Activated T-cell treated with anti-CD3 and anti-CD28 coated beads, Interleukin-2, amount 50 U/mL, for 4 hours (primary cell): Measurements from ENCODE around the gene FBXW4. TPM values are rescaled to one million over a fixed set of nuclear protein-coding genes. Genes with fewer than 3 reads are reported as not detected.

ENCODE experiments used
- ATAC-seq, 2 donors: fragments of 200-7000 bp; cut with Tn5 transposase; one replicate each; pipeline ENCODE4 v1.10.0; 2021
- DNase-seq: peaks from one replicate; pipeline ENCODE4 v3.0.0-alpha.2; 2020
- H3K27me3 Mint-ChIP-seq: one replicate; pipeline ENCODE4 v1.8.0; 2021; ENCODE audit warnings: low read depth, mixed read lengths
- H3K36me3 Mint-ChIP-seq: one replicate; pipeline ENCODE4 v1.8.0; 2022; ENCODE audit warnings: mixed read lengths; ENCODE audit not compliant: insufficient read depth
- H3K4me1 Mint-ChIP-seq: one replicate; pipeline ENCODE4 v1.8.0; 2021; ENCODE audit warnings: low read depth, mixed read lengths
- H3K4me3 Mint-ChIP-seq: one replicate; pipeline ENCODE4 v1.8.0; 2021; ENCODE audit warnings: mild to moderate bottlenecking, moderate library complexity, mixed read lengths
- H3K9me3 Mint-ChIP-seq: one replicate; pipeline ENCODE4 v1.8.0; 2021; ENCODE audit warnings: mixed read lengths
- total RNA-seq, 3 donors: library from RNA; stranded (reverse); gene quantifications; one replicate each; pipeline ENCODE4 v1.2.1, GENCODE V29; 2021

FBXW4 gene
- total RNA-seq, 3 donors from 2014 or later = 23.8 to 26.8 (median 25.2) TPM

DNA sequence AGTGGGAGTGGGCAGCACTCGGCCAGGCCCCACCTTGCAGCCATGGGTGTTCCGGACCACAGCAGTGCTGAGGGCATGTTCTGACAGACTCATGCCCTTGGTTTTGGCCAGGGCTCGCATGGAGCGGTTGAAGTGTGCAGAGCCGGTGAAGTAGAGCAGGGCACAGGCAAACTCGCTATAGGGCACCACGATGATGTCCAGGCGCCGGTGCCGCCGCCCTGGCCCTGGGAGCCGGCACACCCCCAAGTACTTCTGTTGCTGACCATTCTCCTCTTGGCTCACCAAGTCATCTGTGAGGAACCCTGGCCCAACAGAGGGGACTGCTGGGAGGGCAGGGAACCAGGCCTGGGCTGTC, 115.5 kb downstream of the FBXW4 start:
- Mint-ChIP-seq H3K4me1 (no peaks in the 10 kb centered on the region), H3K9me3 (no peaks in the 10 kb centered on the region), H3K27me3 (no peaks in the 10 kb centered on the region), H3K36me3 (peaks cover 19% of the 10 kb centered on the region), H3K4me3 (no peak overlapping the region)
- ATAC-seq (no peak), DNase-seq (no peak)

DNA sequence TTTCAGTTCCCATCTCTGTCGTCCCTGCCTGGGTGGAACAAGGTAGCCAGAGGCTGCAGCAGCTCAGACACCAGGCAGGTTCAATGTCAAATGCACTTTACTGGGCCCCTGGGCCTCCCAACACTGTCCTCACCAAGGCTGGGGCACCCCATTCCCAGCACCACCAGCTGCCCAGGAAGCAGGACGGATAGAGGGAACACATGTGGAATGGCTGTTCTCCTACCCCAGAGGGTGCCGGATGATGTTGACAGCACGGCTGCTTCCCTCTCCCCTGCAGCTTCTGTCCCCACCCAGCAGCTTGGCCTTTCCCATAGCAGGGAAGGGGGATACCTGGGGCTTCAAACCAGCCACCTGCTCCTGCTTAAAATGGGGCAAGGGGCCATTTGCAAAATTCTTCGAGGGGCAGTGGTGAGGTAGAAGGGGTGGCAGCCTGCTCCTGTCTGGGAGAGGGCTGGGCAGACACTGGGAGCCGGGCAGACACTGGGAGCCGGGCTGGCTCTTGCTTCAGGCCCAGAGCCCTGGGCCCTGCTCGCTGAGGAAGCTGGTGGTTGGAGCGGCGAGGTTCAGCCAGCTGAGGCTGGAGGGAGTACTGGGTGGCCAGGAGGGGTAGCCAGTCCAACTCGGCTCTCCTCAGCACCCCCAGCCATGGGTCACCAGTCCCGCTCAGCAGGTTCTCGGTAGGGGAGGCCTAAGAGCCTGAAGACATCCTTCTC, 116.0 kb downstream of the FBXW4 start:
- peaks cover 15% of the 10 kb centered on the region for H3K36me3 Mint-ChIP-seq

GRCh38 chr10:101578192-101578591, 116.8 kb downstream of the FBXW4 start:
- H3K9me3 Mint-ChIP-seq = no peaks in the 10 kb centered on the region
- H3K4me3 Mint-ChIP-seq = no peak overlapping the region
- ATAC-seq (no peak), DNase-seq (no peak)
- no peaks in the 10 kb centered on the region for H3K4me1 Mint-ChIP-seq
- peaks cover 10% of the 10 kb centered on the region for H3K36me3 Mint-ChIP-seq
- H3K27me3 Mint-ChIP-seq = no peaks in the 10 kb centered on the region

More for the DNA sequence above, 116.0 kb downstream of the FBXW4 start:
- Mint-ChIP-seq H3K9me3 (no peaks in the 10 kb centered on the region), H3K27me3 (no peaks in the 10 kb centered on the region), H3K4me1 (no peaks in the 10 kb centered on the region), H3K4me3 (no peak overlapping the region)
- DNase-seq (no peak), ATAC-seq (no peak)

DNA sequence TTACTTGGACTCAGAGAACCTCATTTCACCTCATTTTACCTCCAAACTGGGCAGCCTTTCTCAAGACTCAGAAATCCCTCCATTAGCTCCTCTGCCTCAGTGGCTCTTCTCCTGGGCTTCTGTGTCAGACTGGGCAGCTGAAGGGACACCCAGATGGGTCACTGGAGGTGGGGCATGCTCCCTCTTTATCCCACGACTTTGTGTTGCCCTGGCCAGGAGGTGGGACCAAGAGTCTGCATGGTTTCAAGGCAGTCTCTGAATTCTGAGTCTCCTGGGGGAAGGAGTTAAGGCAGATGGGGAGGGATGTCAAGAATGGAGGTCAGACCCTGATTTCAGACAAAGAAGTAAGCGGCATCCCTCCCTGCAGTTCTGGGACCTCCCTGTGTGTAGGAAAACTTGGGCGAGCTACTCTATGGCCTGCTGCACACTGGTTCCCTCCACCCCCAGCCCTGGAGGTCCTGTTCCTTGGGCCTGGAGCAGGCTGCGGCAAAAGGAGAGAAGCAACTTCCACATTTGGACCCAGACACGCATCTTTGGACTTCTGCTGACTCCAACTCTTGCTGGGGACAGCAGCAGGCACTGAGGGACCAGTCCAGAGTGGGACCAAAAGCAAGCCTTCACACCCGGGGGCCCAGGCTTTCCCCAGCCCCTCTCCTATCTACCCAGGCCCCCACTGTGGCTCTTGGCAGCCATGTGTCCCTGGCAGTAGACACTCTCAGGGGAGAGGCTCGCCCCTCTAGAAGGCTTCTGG, 117.7 kb downstream of the FBXW4 start:
- no peak overlapping the region for H3K4me3 Mint-ChIP-seq
- no peak for ATAC-seq
- no peaks in the 10 kb centered on the region for H3K27me3 Mint-ChIP-seq
- H3K36me3 Mint-ChIP-seq = peaks cover 10% of the 10 kb centered on the region
- peaks cover 3% of the 10 kb centered on the region for H3K9me3 Mint-ChIP-seq
- H3K4me1 Mint-ChIP-seq = no peaks in the 10 kb centered on the region
- no peak for DNase-seq

DNA sequence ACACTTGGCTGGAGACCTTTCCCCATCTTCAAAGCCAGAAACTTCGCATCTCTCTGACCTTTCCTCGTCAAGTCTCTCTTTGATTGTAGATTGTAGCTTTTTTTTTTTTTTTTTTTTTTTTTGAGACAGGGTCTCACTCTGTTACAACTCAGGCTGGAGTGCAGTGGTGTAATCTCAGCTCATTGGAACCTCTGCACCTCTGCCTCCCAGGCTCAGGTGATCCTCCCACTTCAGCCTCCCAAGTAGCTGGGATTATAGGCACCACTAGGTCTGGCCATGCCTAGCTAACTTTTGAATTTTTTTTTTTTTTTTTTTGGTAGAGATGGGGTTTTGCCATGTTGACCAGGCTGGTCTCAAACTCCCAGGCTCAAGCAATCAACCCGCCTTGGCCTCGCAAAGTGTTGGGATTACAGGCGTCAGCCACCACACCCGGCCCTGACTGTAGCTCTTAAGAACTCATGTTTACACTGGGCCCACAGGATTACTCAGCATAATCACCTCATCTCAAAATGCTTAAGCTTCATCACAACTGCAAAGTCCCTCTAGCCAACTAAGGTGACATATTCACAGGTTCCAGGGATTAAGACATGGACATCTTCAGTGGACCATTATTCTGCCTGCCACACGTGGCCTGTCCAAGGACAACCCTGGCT, 118.6 kb downstream of the FBXW4 start:
- ATAC-seq = no peak
- Mint-ChIP-seq H3K4me3 (no peak overlapping the region), H3K9me3 (peaks cover 3% of the 10 kb centered on the region), H3K27me3 (no peaks in the 10 kb centered on the region), H3K36me3 (peaks cover 8% of the 10 kb centered on the region), H3K4me1 (no peaks in the 10 kb centered on the region)
- no peak for DNase-seq

GRCh38 chr10:101575580-101576210, 119.3 kb downstream of the FBXW4 start:
- Mint-ChIP-seq H3K4me1 (no peaks in the 10 kb centered on the region), H3K36me3 (peaks cover 8% of the 10 kb centered on the region)
- no peak for ATAC-seq

GRCh38 chr10:101575091-101575490, 119.9 kb downstream of the FBXW4 start:
- ATAC-seq = no peak
- Mint-ChIP-seq H3K4me1 (no peaks in the 10 kb centered on the region), H3K9me3 (peaks cover 3% of the 10 kb centered on the region), H3K36me3 (peaks cover 8% of the 10 kb centered on the region), H3K4me3 (no peak overlapping the region), H3K27me3 (no peaks in the 10 kb centered on the region)
- no peak for DNase-seq

More at GRCh38 chr10:101575580-101576210, 119.3 kb downstream of the FBXW4 start:
- DNase-seq = no peak
- peaks cover 3% of the 10 kb centered on the region for H3K9me3 Mint-ChIP-seq
- no peaks in the 10 kb centered on the region for H3K27me3 Mint-ChIP-seq
- H3K4me3 Mint-ChIP-seq = no peak overlapping the region

DNA sequence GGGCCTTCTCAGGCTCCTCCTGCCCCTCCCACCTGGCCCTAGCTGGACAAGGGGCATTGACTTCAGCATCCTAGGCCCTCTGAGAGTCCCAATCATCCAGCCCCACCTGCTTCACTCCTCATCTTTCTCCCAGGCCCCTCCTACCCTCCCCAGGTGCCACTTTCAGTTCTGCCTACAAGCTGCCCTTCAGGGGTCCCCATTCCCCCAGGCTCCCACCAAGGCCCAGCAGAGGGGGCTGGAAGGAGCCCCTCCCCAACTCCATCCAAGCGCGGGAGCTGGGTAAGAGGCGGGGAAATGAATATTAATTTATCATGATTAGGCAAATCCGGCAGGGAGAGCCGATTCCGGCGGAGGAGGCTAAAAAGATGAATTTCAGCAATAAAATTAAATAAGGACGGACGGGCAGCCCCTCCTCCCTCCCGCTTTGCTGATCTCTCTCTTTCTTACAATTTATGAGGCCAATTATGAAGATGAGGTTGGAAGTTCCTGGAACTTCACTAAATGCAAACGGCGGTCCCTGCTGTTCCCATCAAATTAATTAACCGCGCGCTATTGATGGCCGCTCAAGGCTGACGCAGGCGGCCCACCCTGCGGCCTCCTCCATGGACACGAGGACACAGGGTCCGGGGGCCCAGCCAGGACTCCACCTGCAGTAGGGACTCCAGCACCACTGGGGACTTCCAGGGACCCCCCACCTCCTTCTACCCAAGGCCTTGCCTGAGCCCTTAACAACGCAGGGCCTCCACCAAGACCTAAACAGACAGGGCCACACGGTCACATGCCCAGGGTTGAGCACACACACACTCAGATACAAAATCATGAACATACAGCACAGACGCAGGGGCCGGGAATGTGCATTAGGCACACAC, 120.9 kb downstream of the FBXW4 start:
- Mint-ChIP-seq H3K27me3 (peaks cover 9% of the 10 kb centered on the region), H3K9me3 (peaks cover 3% of the 10 kb centered on the region), H3K36me3 (peaks cover 5% of the 10 kb centered on the region), H3K4me1 (peaks cover 4% of the 10 kb centered on the region), H3K4me3 (no peak overlapping the region)
- DNase-seq = no peak
- ATAC-seq = no peak

DNA sequence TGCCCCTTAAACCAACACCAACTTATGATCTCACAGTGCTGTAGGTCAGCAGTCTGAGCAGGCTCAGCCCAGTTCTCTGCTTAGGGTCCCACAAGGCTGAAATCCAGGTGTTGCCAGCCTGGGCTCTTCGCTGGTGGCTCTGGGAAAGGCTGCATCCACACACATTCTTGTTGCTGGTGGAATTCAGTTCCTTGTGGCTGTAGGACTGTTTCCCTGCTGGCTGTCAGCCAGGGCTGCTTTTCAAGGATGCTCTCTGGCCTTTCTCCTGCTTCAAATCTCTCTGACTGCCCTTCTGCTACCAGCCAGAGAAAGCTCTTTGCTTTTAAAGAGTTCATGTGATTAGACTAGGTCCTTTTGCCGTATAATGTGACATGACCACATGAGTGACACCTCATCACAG, 122.2 kb downstream of the FBXW4 start:
- no peak for ATAC-seq
- DNase-seq = no peak
- H3K9me3 Mint-ChIP-seq = peaks cover 3% of the 10 kb centered on the region
- peaks cover 4% of the 10 kb centered on the region for H3K4me1 Mint-ChIP-seq
- H3K36me3 Mint-ChIP-seq = no peaks in the 10 kb centered on the region
- H3K27me3 Mint-ChIP-seq = peaks cover 21% of the 10 kb centered on the region
- H3K4me3 Mint-ChIP-seq = no peak overlapping the region

GRCh38 chr10:101572126-101572525, 122.8 kb downstream of the FBXW4 start:
- no peaks in the 10 kb centered on the region for H3K36me3 Mint-ChIP-seq
- DNase-seq (no peak), ATAC-seq (no peak)
- peaks cover 4% of the 10 kb centered on the region for H3K4me1 Mint-ChIP-seq
- peaks cover 3% of the 10 kb centered on the region for H3K9me3 Mint-ChIP-seq
- no peak overlapping the region for H3K4me3 Mint-ChIP-seq
- H3K27me3 Mint-ChIP-seq = peaks cover 26% of the 10 kb centered on the region

DNA sequence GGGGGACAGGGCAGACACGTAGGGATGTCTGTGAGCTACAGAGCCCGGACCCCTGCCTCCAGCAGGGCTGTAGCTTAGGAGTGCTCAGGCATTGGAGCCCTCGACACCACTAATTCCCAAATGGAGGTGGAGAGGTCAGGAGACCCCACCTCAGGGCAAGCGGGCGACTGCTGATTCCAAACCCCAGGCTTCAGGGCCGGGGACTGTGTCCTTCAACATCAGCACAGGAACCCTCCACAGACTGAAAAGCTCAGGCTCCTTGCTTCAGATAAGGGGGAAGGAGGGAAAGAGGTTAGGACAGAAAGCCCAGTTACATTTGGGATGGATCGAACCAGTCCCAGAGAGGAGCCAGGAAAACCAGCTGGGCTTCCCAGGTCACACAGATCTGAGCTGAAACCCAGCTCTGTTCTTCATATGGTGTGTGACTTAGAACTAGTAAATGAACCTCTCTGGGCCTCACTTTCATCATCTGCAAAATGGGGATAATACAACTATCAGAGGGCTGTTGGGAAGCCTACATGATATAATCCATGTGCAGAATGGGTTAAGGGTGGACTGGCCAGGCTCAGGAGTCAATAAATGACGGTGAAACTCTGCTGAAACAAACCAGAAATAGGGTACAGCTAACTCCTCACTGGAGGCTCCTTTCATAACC, 123.6 kb downstream of the FBXW4 start:
- H3K4me1 Mint-ChIP-seq = peaks cover 7% of the 10 kb centered on the region

DNA sequence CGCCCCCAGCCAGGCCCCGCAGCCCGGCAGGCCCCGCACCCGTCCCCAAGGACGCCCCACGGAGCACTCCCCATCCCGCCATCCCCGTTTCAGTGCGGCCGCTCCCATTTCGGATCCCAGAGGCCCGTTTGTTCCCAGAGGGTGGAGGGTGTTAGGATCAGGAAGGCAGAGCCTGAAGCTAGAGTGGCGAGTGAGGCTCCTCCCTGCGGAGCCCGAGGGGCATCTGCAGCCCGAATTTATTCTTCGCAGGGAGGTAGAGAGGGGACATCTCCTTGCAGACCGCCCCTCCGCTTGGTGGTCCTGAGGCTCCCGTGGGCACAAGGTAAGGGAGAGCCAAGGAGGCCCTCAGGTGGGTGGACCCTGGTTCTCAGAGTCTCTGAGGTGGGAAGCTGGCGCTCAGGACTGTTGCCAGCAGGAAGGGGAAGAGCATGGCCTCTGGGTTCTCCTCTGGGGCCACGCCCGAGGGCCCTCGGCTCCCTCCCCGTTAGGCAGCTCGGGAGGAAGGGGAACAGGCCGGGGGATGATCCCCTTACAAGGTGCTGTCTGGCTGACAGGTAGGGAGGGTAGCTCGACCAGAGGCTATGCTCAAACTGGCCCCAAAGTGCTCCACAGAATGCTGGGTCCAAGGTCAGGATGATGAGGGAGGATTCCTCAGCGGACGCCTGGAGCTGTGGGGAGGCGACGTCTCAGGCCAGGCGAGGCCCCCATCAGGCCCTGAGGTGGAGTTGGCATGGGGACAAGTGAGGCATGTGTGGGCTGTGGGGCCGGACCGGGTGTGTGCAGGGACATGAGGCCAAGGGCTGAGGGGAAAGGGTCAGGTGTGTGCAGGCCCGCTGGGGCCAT, 124.3 kb downstream of the FBXW4 start:
- Mint-ChIP-seq H3K4me3 (no peak overlapping the region), H3K27me3 (peaks cover 39% of the 10 kb centered on the region), H3K9me3 (peaks cover 3% of the 10 kb centered on the region), H3K4me1 (peaks cover 9% of the 10 kb centered on the region), H3K36me3 (no peaks in the 10 kb centered on the region)
- DNase-seq = no peak
- no peak for ATAC-seq

More for the DNA sequence above, 123.6 kb downstream of the FBXW4 start:
- Mint-ChIP-seq H3K27me3 (peaks cover 32% of the 10 kb centered on the region), H3K36me3 (no peaks in the 10 kb centered on the region), H3K4me3 (no peak overlapping the region), H3K9me3 (peaks cover 3% of the 10 kb centered on the region)
- DNase-seq (no peak), ATAC-seq (no peak)
